ENCODE measurements around the gene FAM110C.
"Not testable (repeated sequence)": the region's sequence is repeated elsewhere in the genome, so short reads cannot be mapped to it uniquely, and the experiment has no call there.

FAM110C gene

DNA sequence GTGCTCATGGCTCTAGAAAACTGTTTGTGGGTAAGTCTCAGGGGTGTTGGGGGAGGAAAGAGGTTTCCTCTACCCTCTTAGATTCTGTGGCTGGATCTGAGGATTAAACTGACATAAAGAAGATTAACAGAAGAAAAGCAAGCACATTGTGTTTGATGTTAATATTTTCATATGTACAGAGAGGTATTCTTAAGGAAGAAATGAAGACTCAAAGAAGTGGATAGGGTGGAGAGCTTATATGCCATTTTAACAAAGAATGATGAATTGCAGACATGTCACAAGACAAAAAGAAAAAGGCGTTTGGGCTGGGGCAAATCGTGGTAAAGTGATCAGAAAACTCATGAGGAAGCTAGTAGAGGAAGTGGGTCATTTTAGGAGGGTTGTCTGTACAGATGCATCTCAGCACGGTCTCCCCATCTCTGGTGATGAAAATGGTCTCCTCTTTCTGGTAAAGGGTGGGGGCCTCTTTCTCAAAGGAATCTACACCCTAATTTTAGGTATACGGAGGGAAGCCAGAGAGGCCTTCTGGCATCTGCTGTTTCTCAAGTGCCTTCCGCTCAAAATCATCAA lies 17.8 kb downstream of the FAM110C start:
- H3K27ac ChIP-seq, result no peak overlapping the region
- DNase-seq (ENCODE audit: low spot score), result no peak
- H3K4me3 ChIP-seq, result no peak overlapping the region
- TF ChIP-seq, protein P1, sequence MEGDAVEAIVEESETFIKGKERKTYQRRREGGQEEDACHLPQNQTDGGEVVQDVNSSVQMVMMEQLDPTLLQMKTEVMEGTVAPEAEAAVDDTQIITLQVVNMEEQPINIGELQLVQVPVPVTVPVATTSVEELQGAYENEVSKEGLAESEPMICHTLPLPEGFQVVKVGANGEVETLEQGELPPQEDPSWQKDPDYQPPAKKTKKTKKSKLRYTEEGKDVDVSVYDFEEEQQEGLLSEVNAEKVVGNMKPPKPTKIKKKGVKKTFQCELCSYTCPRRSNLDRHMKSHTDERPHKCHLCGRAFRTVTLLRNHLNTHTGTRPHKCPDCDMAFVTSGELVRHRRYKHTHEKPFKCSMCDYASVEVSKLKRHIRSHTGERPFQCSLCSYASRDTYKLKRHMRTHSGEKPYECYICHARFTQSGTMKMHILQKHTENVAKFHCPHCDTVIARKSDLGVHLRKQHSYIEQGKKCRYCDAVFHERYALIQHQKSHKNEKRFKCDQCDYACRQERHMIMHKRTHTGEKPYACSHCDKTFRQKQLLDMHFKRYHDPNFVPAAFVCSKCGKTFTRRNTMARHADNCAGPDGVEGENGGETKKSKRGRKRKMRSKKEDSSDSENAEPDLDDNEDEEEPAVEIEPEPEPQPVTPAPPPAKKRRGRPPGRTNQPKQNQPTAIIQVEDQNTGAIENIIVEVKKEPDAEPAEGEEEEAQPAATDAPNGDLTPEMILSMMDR (IDR thresholded peaks at IDR 0.05), result no peak

DNA sequence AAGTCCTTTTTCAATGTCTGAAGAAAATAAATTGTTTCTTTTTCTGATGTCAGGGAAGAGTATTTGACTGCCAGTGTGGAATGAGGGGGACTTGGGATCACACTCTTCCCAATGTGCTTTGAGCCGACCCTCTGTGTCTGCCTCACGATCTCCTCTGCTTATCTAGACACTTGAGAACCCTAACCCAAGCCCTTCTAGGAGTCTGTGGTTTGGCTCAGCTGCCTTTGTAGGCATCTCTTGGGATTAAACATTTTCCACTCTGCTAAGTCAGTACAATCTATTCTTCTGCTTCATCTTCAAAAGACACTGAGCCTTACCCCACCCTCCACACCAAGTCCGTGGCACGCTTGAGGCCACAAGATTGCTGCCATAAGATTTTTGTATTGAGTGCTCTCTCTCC lies 19.4 kb downstream of the FAM110C start:
- no peak for DNase-seq (ENCODE audit: low spot score)
- H3K4me3 ChIP-seq, result no peak overlapping the region
- TF ChIP-seq, protein P1 (IDR thresholded peaks at IDR 0.05), result no peak
- no peak overlapping the region for H3K27ac ChIP-seq

DNA sequence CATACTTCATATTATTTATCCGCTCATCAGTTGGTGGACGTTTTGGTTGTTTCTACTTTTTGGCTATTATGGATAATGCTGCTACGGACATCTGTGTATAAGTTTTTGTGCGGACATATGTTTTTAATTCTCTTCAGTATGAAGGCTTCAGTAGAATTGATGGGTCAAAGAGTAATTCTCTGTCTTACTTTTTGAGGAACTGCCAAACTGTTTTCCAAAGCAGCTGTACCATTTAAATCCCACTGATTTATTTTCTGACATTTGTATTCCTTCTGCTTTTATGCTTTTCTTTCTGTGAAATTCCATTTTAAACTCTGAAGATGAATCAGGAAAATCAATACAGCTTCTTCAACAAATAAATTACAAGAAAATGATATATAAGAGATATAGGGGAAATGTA lies 20.8 kb downstream of the FAM110C start:
- TF ChIP-seq, protein P1 (IDR thresholded peaks at IDR 0.05), result no peak
- Histone ChIP-seq H3K27ac (no peak overlapping the region), H3K4me3 (no peak overlapping the region)
- no peak for DNase-seq (ENCODE audit: low spot score)

DNA sequence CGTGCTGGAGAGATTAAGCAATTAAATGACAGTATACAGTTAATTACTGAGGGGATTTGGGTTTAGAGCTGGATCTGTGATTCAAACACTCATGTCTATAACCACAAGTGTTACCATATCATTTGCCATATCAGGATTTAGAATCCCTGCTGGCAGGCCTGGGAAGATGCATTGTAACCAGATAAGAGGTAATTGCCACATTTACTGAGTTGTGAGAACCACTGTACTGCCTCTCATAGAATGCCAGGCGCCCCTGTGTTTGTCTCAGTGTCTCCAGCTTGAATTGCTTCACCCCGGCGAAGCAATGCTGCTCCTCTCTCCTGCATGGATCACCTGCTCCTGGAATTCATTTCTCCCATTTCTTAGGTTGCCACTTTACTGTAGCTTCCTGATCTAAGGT lies 21.7 kb downstream of the FAM110C start:
- not testable (repeated sequence) for H3K27ac ChIP-seq; H3K4me3 ChIP-seq; DNase-seq (ENCODE audit: low spot score)

DNA sequence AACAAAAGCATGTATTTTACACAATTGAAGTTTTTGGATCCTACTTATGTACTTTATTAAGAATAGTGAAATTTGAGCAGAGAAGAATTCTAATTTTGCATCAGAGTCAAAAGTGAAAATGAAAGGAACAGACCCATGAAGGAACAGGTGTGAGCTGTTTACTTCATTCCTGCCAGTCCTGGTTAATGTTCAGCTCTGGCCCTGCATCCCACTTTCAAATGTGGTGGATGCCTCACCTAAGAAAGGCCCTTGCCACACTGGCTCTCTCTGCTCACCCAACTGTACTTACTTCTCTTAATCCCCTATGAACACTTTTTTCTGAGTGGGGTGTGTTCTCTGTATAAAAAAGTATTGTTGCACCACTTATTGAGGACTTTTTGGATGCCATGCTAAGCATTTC lies 22.2 kb downstream of the FAM110C start:
- DNase-seq (ENCODE audit: low spot score), result no peak
- Histone ChIP-seq H3K4me3 (no peak overlapping the region), H3K27ac (no peak overlapping the region)
- TF ChIP-seq, protein P1 (IDR thresholded peaks at IDR 0.05), result no peak

DNA sequence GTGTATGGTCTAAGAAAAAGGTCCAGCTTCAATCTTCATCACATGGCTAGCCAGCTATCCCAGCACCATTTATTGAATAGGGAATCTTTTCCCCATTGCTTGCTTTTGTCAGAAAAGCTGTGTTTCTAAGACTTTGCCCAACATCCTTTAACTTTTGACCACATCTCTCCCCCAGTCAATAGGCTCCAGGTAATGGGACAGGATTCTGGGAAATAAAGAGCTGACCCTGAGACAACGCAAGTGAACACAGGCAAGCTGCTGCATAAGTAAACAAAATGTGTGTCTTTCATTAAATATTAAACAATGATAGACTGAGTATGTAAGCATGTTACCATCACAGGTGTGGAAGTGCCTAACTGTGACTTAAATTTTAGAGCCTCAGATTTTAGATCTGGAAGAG lies 23.0 kb downstream of the FAM110C start:
- Histone ChIP-seq H3K4me3 (no peak overlapping the region), H3K27ac (no peak overlapping the region)
- TF ChIP-seq, protein P1 (IDR thresholded peaks at IDR 0.05), result no peak
- DNase-seq (ENCODE audit: low spot score), result no peak

DNA sequence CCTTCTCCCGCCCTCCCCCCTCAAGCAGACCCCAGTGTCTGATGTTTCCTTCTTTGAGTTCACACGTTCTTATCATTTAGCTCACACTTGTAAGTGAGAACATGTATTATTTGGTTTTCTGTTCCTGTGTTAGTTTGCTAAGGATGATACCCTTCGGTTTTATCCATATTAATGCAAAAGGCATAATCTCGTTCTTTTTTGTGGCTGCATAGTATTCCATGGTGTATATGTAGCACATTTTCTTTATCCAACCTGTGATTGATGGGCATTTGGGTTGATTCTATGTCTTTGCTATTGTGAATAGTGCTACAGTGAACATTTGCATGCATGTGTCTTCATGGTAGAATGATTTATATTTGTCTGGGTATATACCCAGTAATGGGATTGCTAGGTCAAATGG lies 24.1 kb downstream of the FAM110C start:
- DNase-seq (ENCODE audit: low spot score); H3K4me3 ChIP-seq; H3K27ac ChIP-seq: not testable (repeated sequence)

DNA sequence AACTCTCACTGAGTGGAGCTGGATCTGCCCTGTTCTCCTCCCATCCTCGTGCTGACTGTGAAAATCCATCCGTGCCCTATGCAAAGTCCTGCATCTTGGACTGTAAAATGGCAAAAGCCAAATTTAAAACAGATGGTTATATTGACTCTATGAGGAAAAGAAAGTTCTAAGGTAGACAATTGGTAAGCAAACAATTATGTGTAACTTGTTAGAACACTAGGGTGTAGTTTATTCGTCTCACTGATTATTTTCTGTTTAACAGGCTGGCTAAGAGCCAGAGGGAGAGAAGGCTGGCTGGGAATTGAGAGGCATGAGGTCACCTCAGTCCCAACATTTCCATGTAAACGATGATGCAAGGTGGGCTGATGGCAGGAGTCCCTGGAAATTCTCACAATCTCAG lies 26.0 kb downstream of the FAM110C start:
- H3K27ac ChIP-seq; H3K4me3 ChIP-seq; DNase-seq (ENCODE audit: low spot score): not testable (repeated sequence)

DNA sequence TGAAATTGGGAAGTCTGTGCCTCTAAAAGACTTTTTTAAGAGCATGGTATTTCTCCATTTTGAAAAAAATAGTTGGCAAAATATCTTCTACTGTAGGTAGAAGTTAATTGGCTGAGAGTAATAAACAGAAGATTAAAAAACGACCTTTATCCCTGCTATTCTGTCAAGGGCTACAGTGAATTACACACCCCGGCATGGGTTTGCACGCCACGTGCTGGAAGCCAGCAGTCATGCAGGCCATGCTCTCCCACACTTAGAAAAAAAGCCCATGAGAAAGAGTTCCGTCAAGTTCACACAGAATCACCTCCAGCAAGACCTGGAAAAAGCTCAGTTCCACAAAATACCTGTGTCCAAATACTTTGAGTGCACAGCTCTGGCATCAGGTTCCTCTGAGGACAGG lies 26.8 kb downstream of the FAM110C start:
- TF ChIP-seq, protein P1 (IDR thresholded peaks at IDR 0.05), result no peak
- DNase-seq (ENCODE audit: low spot score), result no peak
- Histone ChIP-seq H3K4me3 (no peak overlapping the region), H3K27ac (no peak overlapping the region)
